HG03095 (cell line): ENCODE results near the gene ZNF467.

Source experiments
- ATAC-seq: cut with Tn5 transposase; IDR thresholded peaks from one replicate; pipeline ENCODE4 v1.9.1; 2021; ENCODE audit warnings: moderate library complexity; ENCODE audit not compliant: unreplicated experiment

ZNF467 gene

DNA sequence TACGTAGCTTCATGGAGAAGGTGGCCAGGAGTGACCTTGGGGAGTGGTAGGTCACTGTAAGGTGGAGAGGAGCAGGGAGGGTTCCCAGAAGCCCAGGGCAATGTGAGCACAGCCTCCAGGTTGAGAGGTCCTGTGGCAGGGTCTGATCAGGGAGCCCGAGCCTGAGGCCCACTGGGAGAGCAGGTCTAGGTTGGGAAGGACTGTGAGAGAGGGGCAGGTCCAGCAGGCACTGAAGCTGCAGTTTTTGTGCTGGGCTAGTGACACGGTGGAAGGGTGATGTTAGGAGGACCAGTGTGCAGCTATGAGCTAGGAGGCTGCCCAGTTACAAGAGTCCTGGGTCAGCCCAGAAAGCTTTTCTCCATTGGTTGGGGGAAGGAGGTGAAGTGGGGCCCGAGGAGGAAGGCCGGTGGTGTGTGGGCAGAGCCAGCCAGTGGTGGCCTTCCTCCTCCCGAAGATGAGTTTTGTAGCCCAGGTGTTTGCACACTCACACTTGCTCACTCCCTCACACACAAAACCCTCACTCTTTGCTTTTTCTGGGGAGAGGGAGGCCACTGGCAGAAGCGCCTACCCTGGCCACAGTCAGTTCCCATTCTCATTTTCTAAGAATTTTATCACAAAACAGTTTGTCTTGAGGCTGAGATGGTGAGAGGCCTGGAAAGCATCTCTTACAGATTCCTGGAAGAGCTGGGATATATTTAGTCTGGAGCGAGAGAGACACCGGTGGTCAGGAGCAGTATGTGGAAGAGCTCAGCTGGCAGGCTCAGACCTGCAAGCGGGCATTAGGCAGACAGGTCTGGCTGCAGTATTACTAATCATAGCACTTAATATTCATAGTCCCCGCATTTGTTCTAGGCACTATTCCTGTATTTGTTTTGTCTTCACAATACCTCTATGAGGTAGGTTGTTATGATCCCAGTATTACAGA lies 57.1 kb downstream of the ZNF467 start:
- ATAC-seq, result no peak

DNA sequence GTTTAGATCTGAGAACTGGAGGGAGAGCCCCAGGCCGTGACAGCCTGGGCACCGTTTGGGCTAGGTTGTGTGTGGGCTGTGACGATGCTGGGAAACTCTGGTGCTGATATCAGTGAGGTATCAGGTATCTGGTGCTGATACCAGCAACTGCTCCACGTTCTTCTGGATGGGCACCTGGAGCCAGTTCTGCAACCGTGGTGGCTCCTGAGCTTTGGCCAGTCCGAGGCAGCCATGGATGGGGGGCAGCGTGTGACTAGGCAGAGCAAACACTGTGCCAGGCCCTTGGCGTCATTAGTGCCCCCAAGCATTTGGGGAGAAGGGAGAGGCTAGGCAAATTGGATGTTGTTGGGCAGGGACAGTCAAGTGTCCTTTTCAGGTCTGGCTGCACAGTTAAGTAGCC lies 57.9 kb downstream of the ZNF467 start:
- no peak for ATAC-seq

DNA sequence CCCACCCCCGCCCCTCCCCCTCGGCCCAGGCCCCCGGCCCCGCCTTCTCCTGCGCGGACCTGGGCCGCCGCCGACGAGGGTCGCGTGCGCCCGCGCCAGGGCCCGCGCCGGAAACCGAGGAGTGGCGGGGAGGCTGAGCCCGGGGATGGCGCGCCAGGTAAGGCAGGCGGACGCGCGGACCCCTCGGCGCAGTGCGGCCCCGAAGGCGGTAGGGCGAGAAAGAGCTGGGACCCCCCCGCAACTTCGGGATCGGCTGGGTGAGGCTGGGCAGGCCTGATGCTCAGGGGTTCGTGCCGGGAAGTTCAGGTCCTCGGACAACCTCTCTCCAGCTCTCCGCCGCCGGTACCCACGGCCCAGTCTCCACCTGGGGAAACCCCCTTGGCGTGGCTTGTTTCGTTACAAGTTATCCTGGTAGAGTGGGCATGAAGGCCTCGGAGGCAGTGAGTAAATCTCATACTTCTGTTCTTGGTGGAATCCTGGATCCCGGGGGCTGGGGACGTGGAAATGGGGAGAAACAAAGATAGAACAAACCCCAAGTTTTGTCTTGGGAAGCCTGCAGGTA lies 58.4 kb downstream of the ZNF467 start:
- peak; percentile 16 for ATAC-seq
